GM18502 (cell line): Measurements from ENCODE around the gene ATP12A.

ENCODE experiments used
- ATAC-seq: cut with Tn5 transposase; IDR thresholded peaks from one replicate; pipeline ENCODE4 v1.9.1; 2021; ENCODE audit warnings: mild to moderate bottlenecking; ENCODE audit not compliant: unreplicated experiment, poor library complexity

Gene ATP12A

GRCh38 chr13:24747248-24748060 lies 67.2 kb downstream of the ATP12A start:
- ATAC-seq, result no peak

GRCh38 chr13:24748061-24748400 lies 67.8 kb downstream of the ATP12A start:
- no peak for ATAC-seq

- no peak for ATAC-seq
Observed at GRCh38 chr13:24759197-24759596, 79.0 kb downstream of the ATP12A start.
